Osteoblast (primary cell): Measurements from ENCODE around the gene STBD1. TPM values are rescaled to one million over a fixed set of nuclear protein-coding genes. Genes with fewer than 3 reads are reported as not detected.

Experiments used
- DNase-seq: peaks from one replicate; pipeline ENCODE4 v3.0.0; 2011; ENCODE audit warnings: low spot score, mixed read lengths; ENCODE audit not compliant: insufficient read length; ENCODE audit errors: missing footprints
- H2AFZ ChIP-seq: 2 replicates; pipeline ENCODE4 v1.6.0; 2011; ENCODE audit warnings: mild to moderate bottlenecking, low read length
- H3K27ac ChIP-seq: 2 replicates; pipeline ENCODE4 v1.5.1; 2011; ENCODE audit warnings: mild to moderate bottlenecking, low read depth, low read length, moderate library complexity
- H3K27me3 ChIP-seq: 2 replicates; pipeline ENCODE4 v1.6.0; 2012; ENCODE audit warnings: mild to moderate bottlenecking, control low read depth, inconsistent platforms, low read length, moderate library complexity; ENCODE audit not compliant: insufficient read depth
- H3K36me3 ChIP-seq: 2 replicates; pipeline ENCODE4 v1.5.1; 2011; ENCODE audit warnings: mild to moderate bottlenecking, low read length, control low read depth, moderate library complexity; ENCODE audit not compliant: insufficient read depth
- H3K4me1 ChIP-seq: 2 replicates; pipeline ENCODE4 v1.5.1; 2011; ENCODE audit warnings: mild to moderate bottlenecking, low read length, control low read depth, moderate library complexity; ENCODE audit not compliant: insufficient read depth
- H3K4me2 ChIP-seq: 2 replicates; pipeline ENCODE4 v1.6.0; 2011; ENCODE audit warnings: mild to moderate bottlenecking, low read length; ENCODE audit not compliant: insufficient read depth
- H3K4me3 ChIP-seq: fragments of 200-600 bp; sonication (generic); 3 replicates; pipeline ENCODE4 v1.5.1; 2012; ENCODE audit warnings: mild to moderate bottlenecking, low read length, inconsistent platforms; ENCODE audit not compliant: insufficient read depth
- H3K79me2 ChIP-seq: 2 replicates; pipeline ENCODE4 v1.6.0; 2012; ENCODE audit warnings: mild to moderate bottlenecking, low read length, control low read depth, inconsistent platforms; ENCODE audit not compliant: insufficient read depth
- H3K9me3 ChIP-seq: 2 replicates; pipeline ENCODE4 v1.5.1; 2011; ENCODE audit warnings: low read depth, low read length, control low read depth
- H4K20me1 ChIP-seq: 2 replicates; pipeline ENCODE4 v1.6.0; 2012; ENCODE audit warnings: mild to moderate bottlenecking, low read length, control low read depth; ENCODE audit not compliant: insufficient read depth
- total RNA-seq: library from RNA; depleted of rRNA; stranded (reverse); fragments of >200 nt; gene quantifications from 2 replicates; pipeline ENCODE4 v1.2.3, GENCODE V29; 2012
- TF ChIP-seq, protein P1 (sequence below): IDR thresholded peaks from 2 replicates; pipeline ENCODE4 v1.5.1; 2011; ENCODE audit warnings: mild to moderate bottlenecking, low read depth, low read length, moderate library complexity; ENCODE audit errors: extremely low read depth

The STBD1 gene
- total RNA-seq, 1 donor: 3.6 TPM

DNA sequence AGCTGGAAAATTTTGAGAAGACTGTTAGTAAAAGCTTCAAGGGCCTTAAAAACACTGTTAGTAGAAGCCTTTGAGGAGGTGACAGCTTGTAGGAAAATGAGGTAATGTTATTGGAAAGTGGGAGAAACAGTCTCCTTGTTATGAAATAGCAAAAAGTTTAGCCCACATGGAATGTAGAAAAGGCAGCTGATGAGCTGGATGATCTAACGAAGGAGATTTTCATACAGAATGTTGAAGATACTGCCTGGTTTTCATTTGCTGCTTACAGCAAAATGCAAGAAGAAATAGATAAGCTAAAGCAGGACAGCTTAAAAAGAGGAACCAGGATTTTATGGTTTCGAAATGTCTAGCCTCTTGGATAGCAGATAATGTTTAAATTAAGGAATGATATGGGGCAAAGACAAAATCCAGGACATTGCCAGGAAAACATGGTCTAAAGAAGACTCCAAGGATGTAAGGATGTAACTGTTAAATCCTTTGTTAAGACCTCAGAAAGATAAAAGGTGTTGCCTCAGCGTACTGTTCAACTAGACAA lies 10.2 kb upstream of the STBD1 start:
- Histone ChIP-seq H3K9me3 (no peaks in the 10 kb centered on the region), H3K79me2 (no peaks in the 10 kb centered on the region), H3K27ac (no peak overlapping the region), H3K4me2 (no peak overlapping the region), H3K27me3 (no peaks in the 10 kb centered on the region), H4K20me1 (peaks cover under 1% of the 10 kb centered on the region), H3K4me3 (no peak overlapping the region), H2AFZ (no peak overlapping the region), H3K4me1 (peaks cover 6% of the 10 kb centered on the region), H3K36me3 (no peaks in the 10 kb centered on the region)
- DNase-seq: no peak
- TF ChIP-seq, protein P1, sequence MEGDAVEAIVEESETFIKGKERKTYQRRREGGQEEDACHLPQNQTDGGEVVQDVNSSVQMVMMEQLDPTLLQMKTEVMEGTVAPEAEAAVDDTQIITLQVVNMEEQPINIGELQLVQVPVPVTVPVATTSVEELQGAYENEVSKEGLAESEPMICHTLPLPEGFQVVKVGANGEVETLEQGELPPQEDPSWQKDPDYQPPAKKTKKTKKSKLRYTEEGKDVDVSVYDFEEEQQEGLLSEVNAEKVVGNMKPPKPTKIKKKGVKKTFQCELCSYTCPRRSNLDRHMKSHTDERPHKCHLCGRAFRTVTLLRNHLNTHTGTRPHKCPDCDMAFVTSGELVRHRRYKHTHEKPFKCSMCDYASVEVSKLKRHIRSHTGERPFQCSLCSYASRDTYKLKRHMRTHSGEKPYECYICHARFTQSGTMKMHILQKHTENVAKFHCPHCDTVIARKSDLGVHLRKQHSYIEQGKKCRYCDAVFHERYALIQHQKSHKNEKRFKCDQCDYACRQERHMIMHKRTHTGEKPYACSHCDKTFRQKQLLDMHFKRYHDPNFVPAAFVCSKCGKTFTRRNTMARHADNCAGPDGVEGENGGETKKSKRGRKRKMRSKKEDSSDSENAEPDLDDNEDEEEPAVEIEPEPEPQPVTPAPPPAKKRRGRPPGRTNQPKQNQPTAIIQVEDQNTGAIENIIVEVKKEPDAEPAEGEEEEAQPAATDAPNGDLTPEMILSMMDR: no peak

DNA sequence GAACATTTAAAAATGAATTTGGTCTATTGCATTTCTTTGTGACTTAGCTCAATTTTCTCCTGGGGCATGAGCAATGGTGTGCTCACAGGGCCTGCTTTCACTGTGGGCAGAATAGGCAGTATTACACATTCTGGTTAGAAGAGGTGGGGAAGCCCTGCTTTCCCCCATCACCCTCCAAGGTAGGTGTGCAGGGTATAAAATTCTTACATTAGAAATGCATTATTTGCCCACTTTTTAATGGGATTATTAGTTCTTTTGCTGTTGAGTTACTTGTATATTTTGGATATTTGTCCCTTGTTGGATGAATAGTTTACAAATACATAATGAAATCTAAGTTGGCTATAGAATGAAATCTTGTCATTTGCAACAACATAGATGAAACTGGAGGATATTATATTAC lies 8.3 kb upstream of the STBD1 start:
- Histone ChIP-seq H3K79me2 (no peaks in the 10 kb centered on the region), H3K4me1 (peaks cover 15% of the 10 kb centered on the region), H3K4me3 (no peak overlapping the region), H2AFZ (no peak overlapping the region), H3K27ac (no peak overlapping the region), H4K20me1 (peaks cover 3% of the 10 kb centered on the region), H3K4me2 (no peak overlapping the region), H3K9me3 (no peaks in the 10 kb centered on the region), H3K36me3 (no peaks in the 10 kb centered on the region), H3K27me3 (no peaks in the 10 kb centered on the region)
- no peak for DNase-seq
- TF ChIP-seq, protein P1: no peak

DNA sequence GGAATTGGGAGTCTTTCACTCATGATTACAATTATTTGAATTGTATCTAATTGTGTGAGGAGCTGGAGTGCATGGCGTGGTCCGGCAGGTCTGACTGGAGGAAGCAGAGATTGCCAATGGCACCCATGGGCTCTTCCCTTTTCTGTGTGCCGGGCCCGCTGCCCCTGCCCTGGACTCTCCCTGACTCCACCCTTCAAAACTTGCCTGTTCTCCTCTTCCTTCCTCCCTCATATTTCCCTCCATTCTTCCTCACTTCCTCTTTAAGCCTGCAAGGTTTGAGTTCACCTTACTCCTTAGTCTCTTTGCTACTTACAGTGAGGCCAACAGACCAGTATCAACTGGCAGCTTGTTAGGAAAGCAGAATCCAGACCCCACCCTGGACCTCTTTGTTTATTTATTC lies 6.5 kb upstream of the STBD1 start:
- TF ChIP-seq, protein P1: no peak

DNA sequence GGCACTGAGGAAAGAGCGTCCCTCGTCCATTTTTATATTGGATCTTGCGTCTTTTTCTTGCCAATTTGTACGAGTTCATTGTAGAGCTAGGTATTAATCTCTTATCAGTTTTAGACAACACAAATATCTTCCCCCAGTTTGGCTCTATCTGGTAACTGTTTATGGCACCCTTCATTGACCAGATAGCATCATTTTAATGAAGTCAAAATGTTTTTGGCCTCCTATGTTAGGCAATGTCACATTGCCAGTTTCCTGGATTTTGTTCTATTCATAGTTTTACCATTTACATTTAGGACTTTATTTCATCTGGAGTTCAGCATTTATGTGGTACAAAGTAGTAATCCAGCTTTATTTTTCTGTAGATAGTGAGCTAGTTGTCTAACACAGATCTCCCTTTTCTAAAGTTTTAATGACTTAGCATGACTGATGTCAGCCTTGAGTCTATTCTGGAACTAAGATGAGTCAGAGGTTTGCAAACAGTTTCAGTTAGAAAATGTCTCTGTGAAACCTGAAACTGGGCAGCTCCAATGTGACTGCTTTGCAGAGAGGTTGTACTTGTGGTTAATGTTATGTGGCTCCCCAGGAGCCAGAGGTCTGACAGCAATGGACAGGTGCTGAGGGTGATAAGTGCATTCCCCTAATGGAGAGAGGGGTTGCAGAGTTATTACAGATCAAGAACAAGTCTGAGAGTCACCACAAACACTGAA lies 5.3 kb upstream of the STBD1 start:
- Histone ChIP-seq H2AFZ (no peak overlapping the region), H3K79me2 (peaks cover 9% of the 10 kb centered on the region), H3K4me3 (no peak overlapping the region), H3K4me1 (peaks cover 20% of the 10 kb centered on the region), H3K4me2 (peak overlapping the region; percentile 62), H3K27ac (peak overlapping the region; percentile 41), H3K36me3 (no peaks in the 10 kb centered on the region), H4K20me1 (peaks cover 3% of the 10 kb centered on the region), H3K27me3 (no peaks in the 10 kb centered on the region), H3K9me3 (no peaks in the 10 kb centered on the region)
- TF ChIP-seq, protein P1: no peak
- DNase-seq: peak; percentile 82

More for the DNA sequence above, 6.5 kb upstream of the STBD1 start:
- DNase-seq: no peak
- H3K79me2 ChIP-seq: peaks cover 3% of the 10 kb centered on the region
- no peaks in the 10 kb centered on the region for H3K9me3 ChIP-seq
- no peaks in the 10 kb centered on the region for H3K27me3 ChIP-seq
- peaks cover 3% of the 10 kb centered on the region for H4K20me1 ChIP-seq
- H3K4me2 ChIP-seq: no peak overlapping the region
- H3K4me3 ChIP-seq: no peak overlapping the region
- no peaks in the 10 kb centered on the region for H3K36me3 ChIP-seq
- H2AFZ ChIP-seq: no peak overlapping the region
- peaks cover 15% of the 10 kb centered on the region for H3K4me1 ChIP-seq
- no peak overlapping the region for H3K27ac ChIP-seq
